Measurements from ENCODE around the gene ZKSCAN2. TPM values are rescaled to one million over a fixed set of nuclear protein-coding genes. Genes with fewer than 3 reads are reported as not detected.

ZKSCAN2 gene
- 11.8 and 11.9 TPM in 2 replicates for total RNA-seq (ENCODE audit: low replicate concordance)

DNA sequence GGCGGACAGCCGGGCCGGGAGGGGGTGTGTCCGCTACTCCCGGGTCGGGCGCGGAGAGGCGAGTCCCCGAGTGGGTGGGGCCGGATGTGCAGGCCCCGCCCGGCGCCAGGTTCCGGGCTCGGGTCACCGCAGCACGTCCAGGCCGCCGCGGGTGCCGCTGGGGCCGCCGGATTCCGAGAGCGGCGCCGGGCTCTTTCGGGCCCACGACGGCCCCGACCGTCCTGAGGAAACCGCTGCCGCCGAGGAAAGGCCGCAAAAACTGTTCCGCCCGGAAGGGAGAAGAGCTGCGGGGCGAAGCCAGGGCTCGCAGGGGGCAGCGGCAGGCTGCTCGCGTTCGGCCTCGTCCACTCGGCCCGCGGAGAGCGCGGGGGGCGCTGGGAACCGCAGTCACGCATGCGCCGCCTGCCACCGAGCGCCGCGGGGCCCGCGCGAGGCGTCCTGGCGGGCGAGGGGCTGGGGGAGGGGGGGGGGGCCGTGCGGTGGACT is at the start of gene ZKSCAN2:
TSS of gene ZKSCAN2 (minus strand) at position 376 of the 486 bp plus-strand sequence. CDS start 718 bp downstream, outside the sequence.
- Histone ChIP-seq H3K4me2 (peak within 1 kb of the TSS; percentile 98), H3K9me3 (ENCODE audit: low read depth) (no peaks in the 10 kb centered on the region), H2AFZ (replicated peaks) (peak within 1 kb of the TSS; percentile 71), H3K27ac (peak within 1 kb of the TSS; percentile 98), H3K4me1 (peaks cover 29% of the 10 kb centered on the region), H3K36me3 (no peaks in the 10 kb centered on the region), H3K27me3 (no peaks in the 10 kb centered on the region), H3K4me3 (peak within 1 kb of the TSS; percentile 75), H4K20me1 (ENCODE audit: low read depth) (peaks cover 57% of the 10 kb centered on the region), H3F3A (ENCODE audit: low read depth) (peaks cover 31% of the 10 kb centered on the region), H3K9ac (peak within 1 kb of the TSS; percentile 86), H3K79me2 (ENCODE audit: low read depth) (peaks cover 69% of the 10 kb centered on the region)
- peaks cover 17% of the 10 kb centered on the region for H3K36me3 Mint-ChIP-seq
- DNase-seq (ENCODE audit: low spot score): peak; percentile 95
- peaks cover 3% of the 10 kb centered on the region for H3K27me3 Mint-ChIP-seq (ENCODE audit: insufficient read depth, low read depth)
- TF ChIP-seq, protein P1, sequence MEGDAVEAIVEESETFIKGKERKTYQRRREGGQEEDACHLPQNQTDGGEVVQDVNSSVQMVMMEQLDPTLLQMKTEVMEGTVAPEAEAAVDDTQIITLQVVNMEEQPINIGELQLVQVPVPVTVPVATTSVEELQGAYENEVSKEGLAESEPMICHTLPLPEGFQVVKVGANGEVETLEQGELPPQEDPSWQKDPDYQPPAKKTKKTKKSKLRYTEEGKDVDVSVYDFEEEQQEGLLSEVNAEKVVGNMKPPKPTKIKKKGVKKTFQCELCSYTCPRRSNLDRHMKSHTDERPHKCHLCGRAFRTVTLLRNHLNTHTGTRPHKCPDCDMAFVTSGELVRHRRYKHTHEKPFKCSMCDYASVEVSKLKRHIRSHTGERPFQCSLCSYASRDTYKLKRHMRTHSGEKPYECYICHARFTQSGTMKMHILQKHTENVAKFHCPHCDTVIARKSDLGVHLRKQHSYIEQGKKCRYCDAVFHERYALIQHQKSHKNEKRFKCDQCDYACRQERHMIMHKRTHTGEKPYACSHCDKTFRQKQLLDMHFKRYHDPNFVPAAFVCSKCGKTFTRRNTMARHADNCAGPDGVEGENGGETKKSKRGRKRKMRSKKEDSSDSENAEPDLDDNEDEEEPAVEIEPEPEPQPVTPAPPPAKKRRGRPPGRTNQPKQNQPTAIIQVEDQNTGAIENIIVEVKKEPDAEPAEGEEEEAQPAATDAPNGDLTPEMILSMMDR (IDR thresholded peaks at IDR 0.05): no peak
- TF ChIP-seq EZH2 (IDR thresholded peaks at IDR 0.05) (peak; percentile 2), EZH2phosphoT487 (IDR thresholded peaks at IDR 0.05) (peak; percentile 32)
- H3K9me3 Mint-ChIP-seq: no peaks in the 10 kb centered on the region
- H3K27ac Mint-ChIP-seq: peak within 1 kb of the TSS; percentile 100
- H3K4me3 Mint-ChIP-seq: peak within 1 kb of the TSS; percentile 93
- peaks cover 39% of the 10 kb centered on the region for H3K4me1 Mint-ChIP-seq

DNA sequence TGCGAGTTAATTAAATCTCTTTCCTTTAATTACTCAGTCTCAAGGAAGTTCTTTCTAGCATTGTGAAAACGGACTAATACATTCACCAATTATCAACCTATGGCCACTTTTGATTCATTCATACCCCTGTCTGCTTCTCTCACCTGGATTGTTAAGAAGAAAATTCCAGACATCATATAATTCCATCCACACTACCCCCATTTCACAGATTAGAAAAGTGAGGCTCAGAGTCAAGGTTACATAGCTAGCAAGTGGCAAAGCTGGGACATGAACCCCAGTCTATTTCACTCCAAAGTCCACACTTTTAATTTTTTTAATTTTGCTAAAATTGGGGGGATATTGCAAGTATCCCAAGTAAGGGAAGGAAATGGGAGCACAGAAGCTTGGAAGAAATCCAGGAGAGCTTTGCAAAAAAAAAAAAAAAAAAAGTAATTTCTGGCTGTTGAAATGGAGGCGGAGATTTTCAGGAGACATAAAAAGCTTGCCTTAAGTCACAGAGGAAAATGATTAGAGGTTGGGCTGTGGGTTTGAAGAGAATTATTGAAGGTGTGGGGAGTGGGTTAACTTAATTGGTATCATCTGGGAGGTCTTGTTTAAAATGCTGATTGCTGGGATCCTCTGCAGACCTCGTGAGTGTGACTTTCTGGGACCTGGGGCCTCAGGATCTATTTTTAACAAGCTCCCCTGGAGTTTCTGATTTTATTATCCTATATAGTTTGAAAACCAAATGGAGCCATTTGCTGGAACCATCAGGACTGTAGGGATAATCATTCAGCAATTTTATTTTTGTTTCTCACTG is 42.3 kb upstream of the ZKSCAN2 start:
- Mint-ChIP-seq H3K4me1 (no peaks in the 10 kb centered on the region), H3K9me3 (no peaks in the 10 kb centered on the region), H3K27ac (no peak overlapping the region), H3K4me3 (no peak overlapping the region), H3K27me3 (ENCODE audit: insufficient read depth, low read depth) (no peaks in the 10 kb centered on the region), H3K36me3 (no peaks in the 10 kb centered on the region)
- no peaks in the 10 kb centered on the region for H4K20me1 ChIP-seq (ENCODE audit: low read depth)
- no peaks in the 10 kb centered on the region for H3K9me3 ChIP-seq (ENCODE audit: low read depth)
- no peak for DNase-seq (ENCODE audit: low spot score)
- H3K4me1 ChIP-seq: no peaks in the 10 kb centered on the region
- H3F3A ChIP-seq (ENCODE audit: low read depth): no peaks in the 10 kb centered on the region
- H3K79me2 ChIP-seq (ENCODE audit: low read depth): no peaks in the 10 kb centered on the region
- no peaks in the 10 kb centered on the region for H3K27me3 ChIP-seq
- H3K36me3 ChIP-seq: no peaks in the 10 kb centered on the region
- no peak overlapping the region for H3K27ac ChIP-seq
- no peak overlapping the region for H3K4me3 ChIP-seq
- no peak overlapping the region for H2AFZ ChIP-seq (replicated peaks)
- no peak overlapping the region for H3K9ac ChIP-seq
- no peak overlapping the region for H3K4me2 ChIP-seq
- TF ChIP-seq EZH2 (IDR thresholded peaks at IDR 0.05): no peak
- no peak for TF ChIP-seq EZH2phosphoT487 (IDR thresholded peaks at IDR 0.05)
- TF ChIP-seq, protein P1 (IDR thresholded peaks at IDR 0.05): no peak

DNA sequence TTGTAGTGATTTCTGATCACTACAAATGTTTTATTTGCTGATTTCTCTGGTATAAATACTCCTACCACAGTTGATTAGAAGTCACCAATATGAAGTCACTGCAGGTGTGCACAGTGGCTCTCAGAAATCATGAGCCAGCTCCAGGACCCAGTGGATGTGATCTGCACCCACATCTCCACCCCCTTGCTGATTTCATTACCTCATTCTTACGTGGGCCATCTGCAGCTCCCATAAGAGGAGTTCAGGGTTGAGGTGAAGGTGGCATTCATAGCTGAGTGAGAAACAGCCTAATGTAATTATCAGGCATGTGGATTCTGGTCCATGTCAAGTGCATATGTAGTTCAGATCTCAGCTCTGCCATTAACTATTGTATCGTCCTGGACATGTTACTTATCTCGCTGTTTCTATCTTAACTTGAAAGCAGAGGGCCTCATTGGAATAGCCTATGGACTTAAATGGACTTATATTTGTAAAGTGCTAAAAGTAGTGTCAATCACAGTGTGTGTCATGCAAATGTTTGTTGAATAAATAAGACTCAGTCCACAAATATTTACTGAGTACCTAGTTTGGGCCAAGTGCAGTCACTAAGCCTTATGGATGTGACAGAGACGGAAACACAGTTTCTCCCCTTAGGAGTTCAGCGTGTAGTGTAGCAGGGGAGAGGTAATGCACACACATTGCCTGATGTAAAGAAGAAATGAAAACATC is 40.7 kb upstream of the ZKSCAN2 start:
- Mint-ChIP-seq H3K27ac (no peak overlapping the region), H3K36me3 (peaks cover 1% of the 10 kb centered on the region), H3K4me3 (no peak overlapping the region), H3K27me3 (ENCODE audit: insufficient read depth, low read depth) (no peaks in the 10 kb centered on the region), H3K9me3 (no peaks in the 10 kb centered on the region), H3K4me1 (no peaks in the 10 kb centered on the region)
- Histone ChIP-seq H3K4me3 (no peak overlapping the region), H3K4me2 (no peak overlapping the region), H3K9ac (no peak overlapping the region), H3K27ac (no peak overlapping the region), H3K27me3 (no peaks in the 10 kb centered on the region), H4K20me1 (ENCODE audit: low read depth) (no peaks in the 10 kb centered on the region), H3K4me1 (no peaks in the 10 kb centered on the region), H3F3A (ENCODE audit: low read depth) (no peaks in the 10 kb centered on the region), H3K36me3 (no peaks in the 10 kb centered on the region), H3K9me3 (ENCODE audit: low read depth) (no peaks in the 10 kb centered on the region), H2AFZ (replicated peaks) (no peak overlapping the region), H3K79me2 (ENCODE audit: low read depth) (no peaks in the 10 kb centered on the region)
- TF ChIP-seq EZH2phosphoT487 (IDR thresholded peaks at IDR 0.05): no peak
- TF ChIP-seq, protein P1 (IDR thresholded peaks at IDR 0.05): no peak
- no peak for TF ChIP-seq EZH2 (IDR thresholded peaks at IDR 0.05)
- DNase-seq (ENCODE audit: low spot score): no peak
